ENCODE results near the gene CD300LD. TPM values are rescaled to one million over a fixed set of nuclear protein-coding genes. Genes with fewer than 3 reads are reported as not detected.

Gene CD300LD
- total and polyA plus RNA-seq, 2 experiments from 2014 or later, result not detected

DNA sequence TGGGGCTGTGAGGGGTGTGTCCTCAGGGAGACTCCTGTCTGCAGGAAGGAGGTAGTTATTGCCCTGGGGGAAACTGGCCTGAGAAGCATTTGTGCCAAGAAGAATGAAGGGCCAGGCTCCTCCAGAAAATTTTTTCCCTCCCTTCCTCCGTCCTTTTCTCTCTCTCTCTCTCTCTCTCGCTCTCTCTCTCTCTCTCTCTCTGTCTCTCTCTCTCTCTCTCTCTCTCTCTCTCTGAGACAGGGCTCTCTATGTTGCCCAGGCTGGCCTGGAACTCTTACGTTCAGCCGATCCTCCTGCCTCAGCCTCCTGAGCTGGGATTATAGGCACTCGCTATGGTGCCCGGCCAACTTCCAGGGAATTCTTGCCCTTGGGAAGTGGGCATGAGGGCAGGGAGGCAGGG lies 20.0 kb upstream of the CD300LD start:
- ATAC-seq (no peak), DNase-seq (ENCODE audit: low spot score) (no peak)
- no peaks in the 10 kb centered on the region for H3K79me2 ChIP-seq (replicated peaks; ENCODE audit: insufficient read depth)
- TF ChIP-seq EZH2phosphoT487 (IDR thresholded peaks at IDR 0.05; ENCODE audit: unreplicated experiment) (no peak), REST (IDR thresholded peaks at IDR 0.05; ENCODE audit: unreplicated experiment) (no peak), ZNF462 (CRISPR knock-in tag; IDR thresholded peaks at IDR 0.05) (no peak), EZH2 (IDR thresholded peaks at IDR 0.05; ENCODE audit: low read depth, unreplicated experiment) (no peak)
- TF ChIP-seq, protein P1, sequence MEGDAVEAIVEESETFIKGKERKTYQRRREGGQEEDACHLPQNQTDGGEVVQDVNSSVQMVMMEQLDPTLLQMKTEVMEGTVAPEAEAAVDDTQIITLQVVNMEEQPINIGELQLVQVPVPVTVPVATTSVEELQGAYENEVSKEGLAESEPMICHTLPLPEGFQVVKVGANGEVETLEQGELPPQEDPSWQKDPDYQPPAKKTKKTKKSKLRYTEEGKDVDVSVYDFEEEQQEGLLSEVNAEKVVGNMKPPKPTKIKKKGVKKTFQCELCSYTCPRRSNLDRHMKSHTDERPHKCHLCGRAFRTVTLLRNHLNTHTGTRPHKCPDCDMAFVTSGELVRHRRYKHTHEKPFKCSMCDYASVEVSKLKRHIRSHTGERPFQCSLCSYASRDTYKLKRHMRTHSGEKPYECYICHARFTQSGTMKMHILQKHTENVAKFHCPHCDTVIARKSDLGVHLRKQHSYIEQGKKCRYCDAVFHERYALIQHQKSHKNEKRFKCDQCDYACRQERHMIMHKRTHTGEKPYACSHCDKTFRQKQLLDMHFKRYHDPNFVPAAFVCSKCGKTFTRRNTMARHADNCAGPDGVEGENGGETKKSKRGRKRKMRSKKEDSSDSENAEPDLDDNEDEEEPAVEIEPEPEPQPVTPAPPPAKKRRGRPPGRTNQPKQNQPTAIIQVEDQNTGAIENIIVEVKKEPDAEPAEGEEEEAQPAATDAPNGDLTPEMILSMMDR (conservative IDR thresholded peaks at IDR 0.05; ENCODE audit: low read depth in 2 of 2), result no peak
- no peaks in the 10 kb centered on the region for H3F3A ChIP-seq (replicated peaks; ENCODE audit: low read depth)
- H4K20me1 ChIP-seq (replicated peaks; ENCODE audit: insufficient read depth), result no peaks in the 10 kb centered on the region
- Mint-ChIP-seq H3K27ac (no peak overlapping the region), H3K4me1 (no peaks in the 10 kb centered on the region), H3K4me3 (no peak overlapping the region), H3K9me3 (peaks cover 2% of the 10 kb centered on the region; the same call in 2 of the 3 replicates), H3K27me3 (ENCODE audit: insufficient read depth, low read depth, poor library complexity) (peaks cover 10% of the 10 kb centered on the region), H3K36me3 (ENCODE audit: low read depth) (no peaks in the 10 kb centered on the region)
- no peak overlapping the region for H2AFZ ChIP-seq
- H3K4me3 ChIP-seq, result no peak overlapping the region
- no peaks in the 10 kb centered on the region for H3K27me3 ChIP-seq (ENCODE audit: insufficient read depth)
- no peaks in the 10 kb centered on the region for H3K36me3 ChIP-seq (ENCODE audit: insufficient read depth)
- H3K27ac ChIP-seq (ENCODE audit: low read depth), result no peak overlapping the region
- H3K4me2 ChIP-seq, result no peak overlapping the region
- H3K4me1 ChIP-seq (ENCODE audit: insufficient read depth), result no peaks in the 10 kb centered on the region
- H3K9me2 ChIP-seq (ENCODE audit: insufficient read depth), result no peaks in the 10 kb centered on the region

Measured in GM23338 (cell line).